HG03457 (cell line): ENCODE data around the gene DUXB.

Source experiments
- ATAC-seq: cut with Tn5 transposase; IDR thresholded peaks from one replicate; pipeline ENCODE4 v1.9.1; 2021; ENCODE audit warnings: moderate number of reproducible peaks; ENCODE audit not compliant: unreplicated experiment

The DUXB gene

GRCh38 chr16:75701361-75701760 is at the start of gene DUXB:
TSS of gene DUXB (minus strand) at chr16:75701461. CDS start at chr16:75701418, 43 bp downstream.
- no peak for ATAC-seq

GRCh38 chr16:75750528-75750927 is 49.3 kb upstream of the DUXB start:
- no peak for ATAC-seq

GRCh38 chr16:75746359-75746758 is 45.1 kb upstream of the DUXB start:
- no peak for ATAC-seq

- ATAC-seq, result no peak
These were observed 44.6 kb upstream of the DUXB start for GRCh38 chr16:75745823-75746222.

GRCh38 chr16:75745242-75745641 is 44.0 kb upstream of the DUXB start:
- no peak for ATAC-seq

- ATAC-seq, result no peak
These were observed 41.3 kb upstream of the DUXB start for GRCh38 chr16:75742424-75743047.

- ATAC-seq, result no peak
These were observed 32.3 kb upstream of the DUXB start for GRCh38 chr16:75733305-75734211.

- no peak for ATAC-seq
These were observed 31.6 kb upstream of the DUXB start for GRCh38 chr16:75732871-75733270.

GRCh38 chr16:75727221-75727620 is 26.0 kb upstream of the DUXB start:
- no peak for ATAC-seq

- no peak for ATAC-seq
These were observed 25.1 kb upstream of the DUXB start, which contains the start of gene CPHXL for GRCh38 chr16:75726390-75726789. TSS of gene CPHXL (minus strand) at chr16:75726490. CDS start at chr16:75726442, 48 bp downstream.

- ATAC-seq, result no peak
These were observed 17.2 kb upstream of the DUXB start for GRCh38 chr16:75718452-75718851.

GRCh38 chr16:75714661-75715060 is 13.4 kb upstream of the DUXB start:
- no peak for ATAC-seq

- no peak for ATAC-seq
These were observed 9.1 kb upstream of the DUXB start for GRCh38 chr16:75710344-75710743.

- ATAC-seq, result no peak
These were observed 2.0 kb upstream of the DUXB start for GRCh38 chr16:75703306-75703705.

- no peak for ATAC-seq
These were observed 981 bp upstream of the DUXB start for GRCh38 chr16:75702242-75702641.

- ATAC-seq, result no peak
These were observed 3.7 kb downstream of the DUXB start for GRCh38 chr16:75697571-75697970.

GRCh38 chr16:75695708-75696107 is 5.6 kb downstream of the DUXB start:
- no peak for ATAC-seq

- no peak for ATAC-seq
These were observed 13.9 kb downstream of the DUXB start for GRCh38 chr16:75687361-75687760.

- no peak for ATAC-seq
These were observed 19.0 kb downstream of the DUXB start for GRCh38 chr16:75682308-75682707.

- ATAC-seq, result no peak
These were observed 21.9 kb downstream of the DUXB start for GRCh38 chr16:75679366-75679765.

- no peak for ATAC-seq
These were observed 24.4 kb downstream of the DUXB start, which contains the start of gene CPHXL2 for GRCh38 chr16:75676909-75677308. TSS of gene CPHXL2 (minus strand) at chr16:75677009. CDS start at chr16:75676999, 10 bp downstream.

GRCh38 chr16:75667503-75667902 is 33.8 kb downstream of the DUXB start:
- ATAC-seq, result no peak
